Astrocyte (in vitro differentiated cells and primary cell): ENCODE results near the gene ACTN4. TPM values are rescaled to one million over a fixed set of nuclear protein-coding genes. Genes with fewer than 3 reads are reported as not detected.

ENCODE experiments used
- DNase-seq: peaks from one replicate; pipeline ENCODE4 v3.0.0-alpha.2; 2010; ENCODE audit warnings: low read depth
- FAIRE-seq: peaks from 2 replicates; lab custom pipeline; 2011; peaks lifted over from hg19 to GRCh38; lab: Jason Lieb, UNC
- H2AFZ ChIP-seq: 2 replicates; pipeline ENCODE4 v1.6.0; 2012; ENCODE audit warnings: low read depth, low read length, inconsistent platforms
- H3K27ac ChIP-seq: 2 replicates; pipeline ENCODE4 v1.5.1; 2011; ENCODE audit warnings: low read depth, low read length, inconsistent platforms
- H3K27me3 ChIP-seq: 2 replicates; pipeline ENCODE4 v1.6.0; 2011; ENCODE audit warnings: low read length, inconsistent platforms; ENCODE audit not compliant: insufficient read depth
- H3K36me3 ChIP-seq: 2 replicates; pipeline ENCODE4 v1.5.1; 2011; ENCODE audit warnings: low read length, inconsistent platforms; ENCODE audit not compliant: insufficient read depth
- H3K4me1 ChIP-seq: 2 replicates; pipeline ENCODE4 v1.5.1; 2011; ENCODE audit warnings: low read length, inconsistent platforms; ENCODE audit not compliant: insufficient read depth
- H3K4me2 ChIP-seq: 2 replicates; pipeline ENCODE4 v1.6.0; 2012; ENCODE audit warnings: low read length, inconsistent platforms
- H3K4me3 ChIP-seq: 2 replicates; pipeline ENCODE4 v1.5.1; 2011; ENCODE audit warnings: low read depth, mild to moderate bottlenecking, low read length, inconsistent platforms; ENCODE audit not compliant: insufficient read depth
- H3K79me2 ChIP-seq: 2 replicates; pipeline ENCODE4 v1.6.0; 2012; ENCODE audit warnings: mild to moderate bottlenecking, low read length, inconsistent platforms; ENCODE audit not compliant: insufficient read depth
- H3K9ac ChIP-seq: 2 replicates; pipeline ENCODE4 v1.6.0; 2012; ENCODE audit warnings: mild to moderate bottlenecking, low read length, inconsistent platforms
- H3K9me3 ChIP-seq: 2 replicates; pipeline ENCODE4 v1.5.1; 2012; ENCODE audit warnings: low read depth, mild to moderate bottlenecking, low read length, inconsistent platforms; ENCODE audit not compliant: insufficient read depth
- H4K20me1 ChIP-seq: 2 replicates; pipeline ENCODE4 v1.6.0; 2012; ENCODE audit warnings: low read length, inconsistent platforms; ENCODE audit not compliant: insufficient read depth
- H3K27ac Mint-ChIP-seq: one replicate; pipeline ENCODE4 v1.8.0; 2021; ENCODE audit warnings: mild to moderate bottlenecking, mixed read lengths; ENCODE audit not compliant: unreplicated experiment
- H3K27me3 Mint-ChIP-seq: one replicate; pipeline ENCODE4 v1.8.0; 2021; ENCODE audit warnings: low read depth, mixed read lengths; ENCODE audit not compliant: unreplicated experiment
- H3K36me3 Mint-ChIP-seq: one replicate; pipeline ENCODE4 v1.8.0; 2021; ENCODE audit warnings: low read depth, mixed read lengths; ENCODE audit not compliant: unreplicated experiment
- H3K4me1 Mint-ChIP-seq: one replicate; pipeline ENCODE4 v1.8.0; 2021; ENCODE audit warnings: low read depth, mixed read lengths; ENCODE audit not compliant: unreplicated experiment
- H3K4me3 Mint-ChIP-seq: one replicate; pipeline ENCODE4 v1.8.0; 2021; ENCODE audit warnings: mild to moderate bottlenecking, moderate library complexity, mixed read lengths; ENCODE audit not compliant: unreplicated experiment
- H3K9me3 Mint-ChIP-seq: one replicate; pipeline ENCODE4 v1.8.0; 2021; ENCODE audit warnings: mild to moderate bottlenecking, mixed read lengths; ENCODE audit not compliant: unreplicated experiment
- CTCF ChIP-seq: IDR thresholded peaks from 2 replicates; pipeline ENCODE4 v1.5.1; 2011; ENCODE audit warnings: low read depth, mild to moderate bottlenecking, inconsistent platforms, low read length, moderate library complexity; ENCODE audit not compliant: insufficient read depth
- EZH2 ChIP-seq: IDR thresholded peaks from 2 replicates; pipeline ENCODE4 v1.6.1; 2012; ENCODE audit warnings: mild to moderate bottlenecking, low read length, inconsistent platforms; ENCODE audit not compliant: insufficient read depth
- total RNA-seq: library from RNA; stranded (reverse); gene quantifications from 2 replicates; pipeline ENCODE4 v1.2.1, GENCODE V29; 2021

ACTN4 gene
- total RNA-seq, 1 donor from 2014 or later: 879 TPM

- H3K9me3 Mint-ChIP-seq: no peaks in the 10 kb centered on the region
These were observed 23.5 kb downstream of the ACTN4 start for GRCh38 chr19:38670921-38671398.

GRCh38 chr19:38671654-38672053 lies 24.2 kb downstream of the ACTN4 start:
- Mint-ChIP-seq H3K27me3 (no peaks in the 10 kb centered on the region), H3K4me1 (peaks cover 79% of the 10 kb centered on the region), H3K4me3 (peak overlapping the region; percentile 10), H3K36me3 (peaks cover 22% of the 10 kb centered on the region), H3K27ac (peak overlapping the region; percentile 73), H3K9me3 (no peaks in the 10 kb centered on the region)
- DNase-seq (no peak), FAIRE-seq (no peak)
- peak overlapping the region; percentile 29 for H3K27ac ChIP-seq
- no peak overlapping the region for H2AFZ ChIP-seq
- TF ChIP-seq CTCF: no peak
- no peak for TF ChIP-seq EZH2
- H4K20me1 ChIP-seq: peaks cover 87% of the 10 kb centered on the region
- H3K27me3 ChIP-seq: no peaks in the 10 kb centered on the region
- no peak overlapping the region for H3K4me3 ChIP-seq
- H3K36me3 ChIP-seq: no peaks in the 10 kb centered on the region
- H3K79me2 ChIP-seq: peaks cover 96% of the 10 kb centered on the region
- H3K9ac ChIP-seq: peak overlapping the region; percentile 19
- H3K4me2 ChIP-seq: no peak overlapping the region
- no peaks in the 10 kb centered on the region for H3K9me3 ChIP-seq
- peaks cover 76% of the 10 kb centered on the region for H3K4me1 ChIP-seq

More at GRCh38 chr19:38670921-38671398, 23.5 kb downstream of the ACTN4 start:
- Histone ChIP-seq H3K36me3 (no peaks in the 10 kb centered on the region), H3K4me2 (peak overlapping the region; percentile 21), H3K4me3 (no peak overlapping the region), H3K9me3 (no peaks in the 10 kb centered on the region), H3K27ac (peak overlapping the region; percentile 29), H3K9ac (peak overlapping the region; percentile 19), H3K27me3 (no peaks in the 10 kb centered on the region), H3K4me1 (peaks cover 76% of the 10 kb centered on the region), H3K79me2 (peaks cover 96% of the 10 kb centered on the region), H4K20me1 (peaks cover 87% of the 10 kb centered on the region), H2AFZ (no peak overlapping the region)
- Mint-ChIP-seq H3K4me1 (peaks cover 79% of the 10 kb centered on the region), H3K36me3 (peaks cover 21% of the 10 kb centered on the region), H3K4me3 (no peak overlapping the region), H3K27ac (no peak overlapping the region), H3K27me3 (no peaks in the 10 kb centered on the region)
- no peak for DNase-seq
- no peak for FAIRE-seq
- TF ChIP-seq EZH2 (no peak), CTCF (no peak)

GRCh38 chr19:38673030-38673429 lies 25.6 kb downstream of the ACTN4 start:
- DNase-seq: no peak
- Histone ChIP-seq H3K9me3 (no peaks in the 10 kb centered on the region), H3K9ac (no peak overlapping the region), H3K4me1 (peaks cover 70% of the 10 kb centered on the region), H3K27me3 (no peaks in the 10 kb centered on the region), H3K79me2 (peaks cover 96% of the 10 kb centered on the region), H3K36me3 (peaks cover 6% of the 10 kb centered on the region), H2AFZ (no peak overlapping the region), H3K27ac (no peak overlapping the region), H4K20me1 (peaks cover 88% of the 10 kb centered on the region), H3K4me2 (no peak overlapping the region), H3K4me3 (no peak overlapping the region)
- Mint-ChIP-seq H3K27ac (peak overlapping the region; percentile 53), H3K36me3 (peaks cover 30% of the 10 kb centered on the region), H3K4me3 (no peak overlapping the region), H3K4me1 (peaks cover 78% of the 10 kb centered on the region), H3K9me3 (no peaks in the 10 kb centered on the region), H3K27me3 (no peaks in the 10 kb centered on the region)
- no peak for TF ChIP-seq CTCF
- no peak for TF ChIP-seq EZH2
- FAIRE-seq: no peak
